ENCODE measurements around the gene SP5. TPM values are rescaled to one million over a fixed set of nuclear protein-coding genes. Genes with fewer than 3 reads are reported as not detected.

Gene SP5
- total RNA-seq, 1 donor from 2014 or later = 0.11 TPM

DNA sequence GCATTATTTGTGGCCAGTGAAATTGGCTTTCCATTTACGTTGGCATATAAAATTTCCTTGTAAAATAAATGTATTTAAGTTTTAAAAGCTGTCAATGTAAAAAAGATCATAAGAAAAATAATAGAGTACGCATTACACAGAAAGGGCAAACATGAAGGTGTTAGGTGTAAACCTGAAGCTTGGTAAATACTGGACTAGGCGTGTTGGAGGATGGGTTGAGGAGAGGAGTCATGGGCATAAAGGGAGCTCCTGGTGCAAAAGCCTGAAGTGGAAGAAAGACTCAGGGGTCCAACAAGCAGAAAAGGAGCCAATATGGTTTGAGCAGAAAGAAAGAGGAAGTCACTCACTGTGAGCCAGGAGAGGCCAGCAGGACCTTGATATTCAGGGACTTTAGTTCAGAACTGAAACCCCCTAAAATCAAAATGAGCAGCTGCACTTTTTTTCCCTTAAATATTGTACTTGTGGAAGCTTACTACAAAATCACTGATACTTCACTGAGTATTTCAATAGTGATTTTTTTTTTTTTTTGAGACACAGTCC lies 24.4 kb downstream of the SP5 start:
- H3K4me3 ChIP-seq (ENCODE audit: insufficient read depth, low read depth, low read length) = no peak overlapping the region
- H3K4me2 ChIP-seq (ENCODE audit: low read length) = peak overlapping the region; percentile 13
- Mint-ChIP-seq H3K27ac (ENCODE audit: unreplicated experiment) (peak overlapping the region; percentile 97), H3K36me3 (ENCODE audit: low read depth, unreplicated experiment) (peaks cover under 1% of the 10 kb centered on the region), H3K9me3 (ENCODE audit: unreplicated experiment) (peaks cover 9% of the 10 kb centered on the region), H3K27me3 (ENCODE audit: low read depth, unreplicated experiment) (peaks cover 5% of the 10 kb centered on the region), H3K4me3 (ENCODE audit: unreplicated experiment) (peak overlapping the region; percentile 51), H3K4me1 (ENCODE audit: low read depth, unreplicated experiment) (peaks cover 9% of the 10 kb centered on the region)
- H3K36me3 ChIP-seq (ENCODE audit: insufficient read depth, low read length) = no peaks in the 10 kb centered on the region
- DNase-seq (ENCODE audit: low read depth) (no peak), FAIRE-seq (no peak)
- H3K4me1 ChIP-seq (ENCODE audit: insufficient read depth, low read length) = peaks cover 11% of the 10 kb centered on the region
- H3K79me2 ChIP-seq (ENCODE audit: insufficient read depth, low read length) = no peaks in the 10 kb centered on the region
- peaks cover under 1% of the 10 kb centered on the region for H3K27me3 ChIP-seq (ENCODE audit: insufficient read depth, low read length)
- no peak overlapping the region for H3K9ac ChIP-seq (ENCODE audit: low read length)
- H2AFZ ChIP-seq (ENCODE audit: low read depth, low read length) = no peak overlapping the region
- no peaks in the 10 kb centered on the region for H3K9me3 ChIP-seq (ENCODE audit: insufficient read depth, low read depth, low read length)
- H3K27ac ChIP-seq (ENCODE audit: low read depth, low read length) = peak overlapping the region; percentile 44
- no peaks in the 10 kb centered on the region for H4K20me1 ChIP-seq (ENCODE audit: insufficient read depth, low read length)
- TF ChIP-seq EZH2 (IDR thresholded peaks at IDR 0.05; ENCODE audit: insufficient read depth, low read length) = no peak
- TF ChIP-seq, protein P1, sequence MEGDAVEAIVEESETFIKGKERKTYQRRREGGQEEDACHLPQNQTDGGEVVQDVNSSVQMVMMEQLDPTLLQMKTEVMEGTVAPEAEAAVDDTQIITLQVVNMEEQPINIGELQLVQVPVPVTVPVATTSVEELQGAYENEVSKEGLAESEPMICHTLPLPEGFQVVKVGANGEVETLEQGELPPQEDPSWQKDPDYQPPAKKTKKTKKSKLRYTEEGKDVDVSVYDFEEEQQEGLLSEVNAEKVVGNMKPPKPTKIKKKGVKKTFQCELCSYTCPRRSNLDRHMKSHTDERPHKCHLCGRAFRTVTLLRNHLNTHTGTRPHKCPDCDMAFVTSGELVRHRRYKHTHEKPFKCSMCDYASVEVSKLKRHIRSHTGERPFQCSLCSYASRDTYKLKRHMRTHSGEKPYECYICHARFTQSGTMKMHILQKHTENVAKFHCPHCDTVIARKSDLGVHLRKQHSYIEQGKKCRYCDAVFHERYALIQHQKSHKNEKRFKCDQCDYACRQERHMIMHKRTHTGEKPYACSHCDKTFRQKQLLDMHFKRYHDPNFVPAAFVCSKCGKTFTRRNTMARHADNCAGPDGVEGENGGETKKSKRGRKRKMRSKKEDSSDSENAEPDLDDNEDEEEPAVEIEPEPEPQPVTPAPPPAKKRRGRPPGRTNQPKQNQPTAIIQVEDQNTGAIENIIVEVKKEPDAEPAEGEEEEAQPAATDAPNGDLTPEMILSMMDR (IDR thresholded peaks at IDR 0.05; ENCODE audit: insufficient read depth, low read depth, low read length) = no peak

DNA sequence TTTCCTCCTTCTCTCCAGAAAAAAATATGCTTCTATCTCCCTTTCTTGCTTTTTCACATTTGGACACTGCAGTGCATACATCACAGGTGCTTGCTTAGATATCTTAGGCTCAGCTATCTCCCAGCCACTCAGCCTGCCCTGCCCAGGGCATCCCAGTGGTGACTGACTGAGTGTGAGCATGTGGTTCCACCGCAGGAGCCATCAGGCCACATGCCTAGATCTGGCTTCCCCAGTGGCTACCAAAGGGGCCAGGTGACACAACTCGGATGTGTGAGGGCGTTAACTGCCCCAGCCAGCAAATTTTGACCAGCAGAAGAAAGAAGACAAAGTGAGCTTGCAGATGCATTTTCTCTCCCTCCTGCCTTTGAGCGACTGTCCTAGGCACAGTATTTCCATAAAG lies 25.5 kb downstream of the SP5 start:
- Mint-ChIP-seq H3K27me3 (ENCODE audit: low read depth, unreplicated experiment) (peaks cover 6% of the 10 kb centered on the region), H3K4me3 (ENCODE audit: unreplicated experiment) (no peak overlapping the region), H3K27ac (ENCODE audit: unreplicated experiment) (no peak overlapping the region), H3K36me3 (ENCODE audit: low read depth, unreplicated experiment) (no peaks in the 10 kb centered on the region), H3K4me1 (ENCODE audit: low read depth, unreplicated experiment) (peaks cover 9% of the 10 kb centered on the region), H3K9me3 (ENCODE audit: unreplicated experiment) (peaks cover 9% of the 10 kb centered on the region)
- Histone ChIP-seq H3K9ac (ENCODE audit: low read length) (no peak overlapping the region), H2AFZ (ENCODE audit: low read depth, low read length) (no peak overlapping the region), H3K4me2 (ENCODE audit: low read length) (no peak overlapping the region), H3K27ac (ENCODE audit: low read depth, low read length) (no peak overlapping the region), H3K79me2 (ENCODE audit: insufficient read depth, low read length) (no peaks in the 10 kb centered on the region), H4K20me1 (ENCODE audit: insufficient read depth, low read length) (no peaks in the 10 kb centered on the region), H3K4me3 (ENCODE audit: insufficient read depth, low read depth, low read length) (no peak overlapping the region), H3K36me3 (ENCODE audit: insufficient read depth, low read length) (no peaks in the 10 kb centered on the region), H3K9me3 (ENCODE audit: insufficient read depth, low read depth, low read length) (no peaks in the 10 kb centered on the region), H3K27me3 (ENCODE audit: insufficient read depth, low read length) (peaks cover 4% of the 10 kb centered on the region), H3K4me1 (ENCODE audit: insufficient read depth, low read length) (peaks cover 11% of the 10 kb centered on the region)
- no peak for DNase-seq (ENCODE audit: low read depth)
- TF ChIP-seq, protein P1 (IDR thresholded peaks at IDR 0.05; ENCODE audit: insufficient read depth, low read depth, low read length) = no peak
- TF ChIP-seq EZH2 (IDR thresholded peaks at IDR 0.05; ENCODE audit: insufficient read depth, low read length) = no peak
- FAIRE-seq = no peak

DNA sequence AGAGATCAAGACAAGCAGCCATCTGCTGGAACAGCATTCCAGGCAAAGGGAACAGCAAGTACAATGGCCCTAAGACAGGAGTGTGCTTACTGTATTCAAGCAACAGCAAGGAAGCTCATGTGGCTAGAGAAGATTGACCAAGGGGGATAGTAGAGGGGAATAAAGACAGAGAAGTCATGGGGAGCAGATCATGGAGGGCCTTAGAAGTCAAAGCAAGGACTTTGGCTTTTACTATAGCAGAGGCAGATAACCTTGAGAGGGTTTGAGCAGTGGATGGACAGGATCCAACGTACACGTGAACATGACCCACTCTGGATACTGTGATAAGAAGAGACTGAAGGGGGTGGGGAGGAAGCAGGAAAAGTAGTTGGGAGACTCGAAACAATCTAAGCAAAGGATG lies 26.9 kb downstream of the SP5 start:
- Mint-ChIP-seq H3K36me3 (ENCODE audit: low read depth, unreplicated experiment) (no peaks in the 10 kb centered on the region), H3K4me1 (ENCODE audit: low read depth, unreplicated experiment) (peaks cover 9% of the 10 kb centered on the region), H3K27ac (ENCODE audit: unreplicated experiment) (no peak overlapping the region), H3K9me3 (ENCODE audit: unreplicated experiment) (no peaks in the 10 kb centered on the region), H3K27me3 (ENCODE audit: low read depth, unreplicated experiment) (peaks cover 6% of the 10 kb centered on the region), H3K4me3 (ENCODE audit: unreplicated experiment) (no peak overlapping the region)
- no peak overlapping the region for H3K4me2 ChIP-seq (ENCODE audit: low read length)
- no peaks in the 10 kb centered on the region for H4K20me1 ChIP-seq (ENCODE audit: insufficient read depth, low read length)
- H3K9me3 ChIP-seq (ENCODE audit: insufficient read depth, low read depth, low read length) = no peaks in the 10 kb centered on the region
- peaks cover 11% of the 10 kb centered on the region for H3K4me1 ChIP-seq (ENCODE audit: insufficient read depth, low read length)
- H2AFZ ChIP-seq (ENCODE audit: low read depth, low read length) = no peak overlapping the region
- FAIRE-seq = no peak
- no peak overlapping the region for H3K27ac ChIP-seq (ENCODE audit: low read depth, low read length)
- no peaks in the 10 kb centered on the region for H3K36me3 ChIP-seq (ENCODE audit: insufficient read depth, low read length)
- H3K4me3 ChIP-seq (ENCODE audit: insufficient read depth, low read depth, low read length) = no peak overlapping the region
- no peak overlapping the region for H3K9ac ChIP-seq (ENCODE audit: low read length)
- TF ChIP-seq, protein P1 (IDR thresholded peaks at IDR 0.05; ENCODE audit: insufficient read depth, low read depth, low read length) = no peak
- TF ChIP-seq EZH2 (IDR thresholded peaks at IDR 0.05; ENCODE audit: insufficient read depth, low read length) = no peak
- no peak for DNase-seq (ENCODE audit: low read depth)
- H3K27me3 ChIP-seq (ENCODE audit: insufficient read depth, low read length) = peaks cover 4% of the 10 kb centered on the region
- no peaks in the 10 kb centered on the region for H3K79me2 ChIP-seq (ENCODE audit: insufficient read depth, low read length)
